ENCODE measurements around the gene UBL7.

The UBL7 gene

GRCh38 chr15:74460871-74461846 is at the start of gene UBL7:
TSS of gene UBL7 (minus strand) at chr15:74461160. CDS start at chr15:74458867, 2,293 bp downstream.
- Histone ChIP-seq H3K4me3 (peak within 1 kb of the TSS; percentile 82), H3K27ac (peak within 1 kb of the TSS; percentile 72 to 90)
- DNase-seq (ENCODE audit: low spot score), result peak; percentile 98
- TF ChIP-seq CTCF (IDR thresholded peaks at IDR 0.05), result no peak

- Histone ChIP-seq H3K4me3 (no peak overlapping the region), H3K27ac (no peak overlapping the region)
- no peak for TF ChIP-seq CTCF (IDR thresholded peaks at IDR 0.05)
- DNase-seq (ENCODE audit: low spot score), result no peak
Measured at GRCh38 chr15:74506515-74506840, 45.5 kb upstream of the UBL7 start.

GRCh38 chr15:74505837-74506514 is 45.0 kb upstream of the UBL7 start:
- no peak for DNase-seq (ENCODE audit: low spot score)
- Histone ChIP-seq H3K27ac (no peak overlapping the region), H3K4me3 (no peak overlapping the region)
- TF ChIP-seq CTCF (IDR thresholded peaks at IDR 0.05), result no peak

- no peak for TF ChIP-seq CTCF (IDR thresholded peaks at IDR 0.05)
- Histone ChIP-seq H3K27ac (no peak overlapping the region), H3K4me3 (no peak overlapping the region)
- no peak for DNase-seq (ENCODE audit: low spot score)
Measured at GRCh38 chr15:74504836-74505235, 43.9 kb upstream of the UBL7 start.

GRCh38 chr15:74504418-74504817 is 43.5 kb upstream of the UBL7 start:
- no peak for DNase-seq (ENCODE audit: low spot score)
- H3K27ac ChIP-seq, result no peak overlapping the region
- no peak overlapping the region for H3K4me3 ChIP-seq
- TF ChIP-seq CTCF (IDR thresholded peaks at IDR 0.05), result no peak

DNA sequence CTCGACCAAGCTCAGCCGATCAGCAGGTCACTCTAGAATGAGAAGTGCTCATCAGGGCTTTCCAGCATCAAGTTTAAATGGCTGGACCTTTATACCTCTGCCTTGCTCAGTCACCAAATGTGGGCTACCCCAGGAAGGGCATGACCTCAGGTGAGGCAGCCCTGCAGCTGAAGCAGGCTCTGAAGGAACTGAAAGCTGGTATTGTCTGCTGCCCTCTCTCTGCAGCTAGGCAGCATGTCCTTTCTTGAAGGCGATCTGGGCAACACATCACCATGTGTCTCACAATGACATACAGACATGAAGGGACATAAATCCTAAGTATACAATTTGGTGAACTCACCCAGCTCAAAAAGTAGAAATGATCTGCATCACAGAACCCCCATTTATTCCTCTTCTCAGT is 41.3 kb upstream of the UBL7 start:
- Histone ChIP-seq H3K27ac (no peak overlapping the region), H3K4me3 (no peak overlapping the region)
- TF ChIP-seq CTCF (IDR thresholded peaks at IDR 0.05), result no peak
- no peak for DNase-seq (ENCODE audit: low spot score)
